Neural cell (in vitro differentiated cells): ENCODE measurements around the gene PDCD4.

Experiments
- CTCF ChIP-seq: fragments of 450-650 bp; IDR thresholded peaks from 2 replicates; pipeline ENCODE4 v1.5.1; 2014; ENCODE audit warnings: antibody characterized with exemption, mild to moderate bottlenecking, moderate library complexity; ENCODE audit not compliant: poor library complexity, severe bottlenecking
- EP300 ChIP-seq: fragments of 450-650 bp; conservative IDR thresholded peaks from 2 replicates; pipeline ENCODE4 v1.6.1; 2014; ENCODE audit warnings: antibody characterized with exemption, mild to moderate bottlenecking, moderate library complexity; ENCODE audit not compliant: poor library complexity, severe bottlenecking
- MXI1 ChIP-seq: fragments of 450-650 bp; conservative IDR thresholded peaks from 2 replicates; pipeline ENCODE4 v1.6.1; 2014; ENCODE audit warnings: antibody characterized with exemption, mild to moderate bottlenecking; ENCODE audit not compliant: poor library complexity, severe bottlenecking
- POLR2AphosphoS5 ChIP-seq: IDR thresholded peaks from 2 replicates; pipeline ENCODE4 v1.6.1; 2012
- TAF1 ChIP-seq: IDR thresholded peaks from 2 replicates; pipeline ENCODE4 v1.6.1; 2012; ENCODE audit warnings: low read depth

DNA sequence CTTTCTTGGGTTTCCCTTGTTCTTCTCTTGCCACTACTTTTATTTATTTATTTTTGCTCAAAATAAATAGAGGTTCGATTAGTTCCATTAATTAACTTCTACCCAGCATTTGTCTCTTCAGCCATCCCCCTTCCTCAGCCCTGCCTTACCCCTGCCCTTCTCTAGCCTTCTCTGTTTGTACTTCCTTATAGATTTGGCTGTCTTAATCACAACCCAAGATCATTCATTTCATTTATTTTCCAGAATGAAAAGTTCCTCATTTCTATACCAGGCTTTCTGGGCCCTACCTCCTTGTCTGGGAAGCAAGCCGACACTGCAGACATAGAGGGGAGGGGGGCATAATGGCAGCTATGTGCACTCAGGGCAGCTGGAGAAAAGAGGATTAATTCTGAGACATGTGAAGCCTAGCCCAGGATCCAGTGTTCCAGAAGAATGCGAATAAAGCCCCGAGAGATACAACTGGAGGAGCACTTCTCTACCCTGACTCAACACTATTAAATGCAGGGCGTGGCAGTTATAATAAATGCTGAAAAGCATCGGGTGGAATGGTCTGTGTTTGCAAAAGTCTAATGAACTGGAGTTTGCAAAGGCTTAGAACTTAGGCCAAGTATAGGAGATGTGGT is 6.4 kb upstream of the PDCD4 start:
- TF ChIP-seq POLR2AphosphoS5 (no peak), CTCF (no peak), TAF1 (no peak), EP300 (no peak), MXI1 (no peak)
